HCT116 (cell line): ENCODE data around the gene C14orf132. TPM values are rescaled to one million over a fixed set of nuclear protein-coding genes. Genes with fewer than 3 reads are reported as not detected.

Experiments
- ATAC-seq: fragments of 200-7000 bp; cut with Tn5 transposase; 2 replicates; pipeline ENCODE4 v1.9.1; 2020; ENCODE audit warnings: mild to moderate bottlenecking, moderate library complexity
- BruUV-seq: library from RNA; stranded (reverse); fragments of 400-500 nt; replicated peaks from 2 replicates; lab custom pipeline; 2021; lab: Mats Ljungman, UMichigan
- CTCF ChIA-PET: fragments of 300-600 bp; sonication (Branson Sonifier 250); formaldehyde crosslinking; loops from one replicate; lab custom pipeline; 2021; ENCODE audit warnings: antibody characterized with exemption; lab: Charles Lee
- POLR2A ChIA-PET: fragments of 300-600, 350-600 bp; sonication (Branson Sonifier 250); formaldehyde crosslinking; loops from one replicate; lab custom pipeline; 2021; ENCODE audit warnings: antibody characterized with exemption; lab: Charles Lee
- RAD21 ChIA-PET, 2 experiments: fragments of 300-600 bp; sonication (Branson Sonifier 250); formaldehyde crosslinking; loops; one replicate each; lab custom pipeline; 2023; ENCODE audit warnings: low total read pairs in 2 of 2; ENCODE audit not compliant: uncharacterized antibody in 2 of 2, unreplicated experiment in 2 of 2, low non-redundant PET in 1 of 2; lab: Charles Lee
- DNase-seq: peaks from one replicate; pipeline ENCODE4 v3.0.0-alpha.2; 2010; ENCODE audit warnings: low read depth, low spot score
- H2AFZ ChIP-seq: fragments of 200-600 bp; shearing (Covaris generic), sonication (generic); 2 replicates; pipeline ENCODE4 v1.6.1; 2017; ENCODE audit warnings: low read depth, mixed run types, mixed read lengths, antibody characterized with exemption, low read length; ENCODE audit not compliant: poor library complexity, severe bottlenecking
- H3K27ac ChIP-seq: 2 replicates; pipeline ENCODE4 v1.5.1; 2012; ENCODE audit warnings: low read depth, low read length
- H3K27me3 ChIP-seq: fragments of 200-600 bp; sonication (generic); 2 replicates; pipeline ENCODE4 v1.6.1; 2016; ENCODE audit warnings: mixed run types, low read length, mixed read lengths; ENCODE audit not compliant: insufficient read depth
- H3K36me3 ChIP-seq, 2 experiments: fragments of 200-500 bp in 1 of 2; fragments of 200-600 bp in 1 of 2; sonication (Bioruptor generic) in 1 of 2; sonication (generic) in 1 of 2; 2 replicates each; pipeline versions ENCODE4 v1.5.1 to v1.6.1; 2014 to 2016; ENCODE audit warnings: low read length in 2 of 2, inconsistent platforms in 1 of 2, mixed read lengths in 1 of 2, mixed run types in 1 of 2; ENCODE audit not compliant: insufficient read depth in 2 of 2, control insufficient read depth in 1 of 2
- H3K4me1 ChIP-seq, 2 experiments: fragments of 200-600 bp in 1 of 2; sonication (generic) in 1 of 2; 2 replicates each; pipeline versions ENCODE4 v1.5.1 to v1.6.1; 2012 to 2017; ENCODE audit warnings: low read length in 2 of 2, inconsistent platforms in 1 of 2, mild to moderate bottlenecking in 1 of 2, mixed read lengths in 1 of 2, mixed run types in 1 of 2, moderate library complexity in 1 of 2; ENCODE audit not compliant: insufficient read depth in 2 of 2, control insufficient read depth in 1 of 2
- H3K4me2 ChIP-seq: fragments of 200-600 bp; sonication (generic); 2 replicates; pipeline ENCODE4 v1.6.1; 2017; ENCODE audit warnings: mixed run types, low read length, mixed read lengths
- H3K4me3 ChIP-seq, 2 experiments: fragments of 200-600 bp in 1 of 2; sonication (generic) in 1 of 2; replicated peaks in 1 of 2; 2 replicates each; pipeline ENCODE4 v1.5.1; 2011 to 2016; ENCODE audit warnings: low read length in 2 of 2, control low read depth in 1 of 2, low read depth in 1 of 2, mild to moderate bottlenecking in 1 of 2, mixed read lengths in 1 of 2, mixed run types in 1 of 2
- H3K79me2 ChIP-seq: fragments of 200-600 bp; sonication (generic); 2 replicates; pipeline ENCODE4 v1.6.1; 2017; ENCODE audit warnings: mild to moderate bottlenecking, mixed run types, low read length, moderate library complexity, mixed read lengths; ENCODE audit not compliant: insufficient read depth
- H3K9ac ChIP-seq: fragments of 200-600 bp; sonication (generic); 2 replicates; pipeline ENCODE4 v1.6.1; 2016; ENCODE audit warnings: low read length, mixed read lengths
- H3K9me2 ChIP-seq: fragments of 200-600 bp; sonication (generic), shearing (Covaris generic); 2 replicates; pipeline ENCODE4 v1.6.1; 2017; ENCODE audit warnings: mixed run types, mild to moderate bottlenecking, moderate library complexity; ENCODE audit not compliant: insufficient read depth
- H3K9me3 ChIP-seq, 2 experiments: fragments of 200-500 bp in 1 of 2; fragments of 200-600 bp in 1 of 2; sonication (Bioruptor generic) in 1 of 2; sonication (generic) in 1 of 2; 2 replicates each; pipeline ENCODE4 v1.6.1; 2014 to 2017; ENCODE audit warnings: low read length in 2 of 2, mixed read lengths in 2 of 2, inconsistent platforms in 1 of 2, low read depth in 1 of 2, mild to moderate bottlenecking in 1 of 2, mixed run types in 1 of 2, moderate library complexity in 1 of 2; ENCODE audit not compliant: control insufficient read depth in 1 of 2, insufficient read depth in 1 of 2
- H4K20me1 ChIP-seq: fragments of 200-600 bp; sonication (generic), shearing (Covaris generic); 2 replicates; pipeline ENCODE4 v1.6.1; 2017; ENCODE audit warnings: mixed run types, mild to moderate bottlenecking, moderate library complexity; ENCODE audit not compliant: insufficient read depth
- CBX3 ChIP-seq: IDR thresholded peaks from 2 replicates; pipeline ENCODE4 v1.6.1; 2012; ENCODE audit warnings: low read depth
- CEBPB ChIP-seq: IDR thresholded peaks from 2 replicates; pipeline ENCODE4 v1.6.1; 2012; ENCODE audit warnings: low read depth
- EGR1 ChIP-seq: IDR thresholded peaks from 2 replicates; pipeline ENCODE4 v1.6.1; 2012; ENCODE audit warnings: low read depth
- ELF1 ChIP-seq: IDR thresholded peaks from 2 replicates; pipeline ENCODE4 v1.6.1; 2012; ENCODE audit warnings: low read depth, borderline replicate concordance
- EZH2phosphoT487 ChIP-seq: fragments of 200-600 bp; IDR thresholded peaks from 2 replicates; pipeline ENCODE4 v1.6.1; 2018; ENCODE audit warnings: antibody characterized with exemption, borderline replicate concordance
- FOSL1 ChIP-seq: IDR thresholded peaks from 2 replicates; pipeline ENCODE4 v1.6.1; 2012; ENCODE audit warnings: low read depth
- JUND ChIP-seq: IDR thresholded peaks from 2 replicates; pipeline ENCODE4 v1.6.1; 2012
- POLR2A ChIP-seq: IDR thresholded peaks from 2 replicates; pipeline ENCODE4 v1.7.0; 2011; ENCODE audit warnings: borderline replicate concordance; ENCODE audit not compliant: insufficient read depth, insufficient read length; ENCODE audit errors: extremely low read depth
- POLR2AphosphoS5 ChIP-seq: IDR thresholded peaks from 2 replicates; pipeline ENCODE4 v1.6.1; 2011; ENCODE audit warnings: mild to moderate bottlenecking, low read depth, low read length, moderate library complexity
- SIN3A ChIP-seq: IDR thresholded peaks from 2 replicates; pipeline ENCODE4 v1.6.1; 2012; ENCODE audit warnings: low read depth
- SP1 ChIP-seq: IDR thresholded peaks from 2 replicates; pipeline ENCODE4 v1.6.1; 2012; ENCODE audit warnings: low read depth
- TCF7L2 ChIP-seq: IDR thresholded peaks from 2 replicates; pipeline ENCODE4 v1.7.0; 2011; ENCODE audit warnings: borderline replicate concordance, inconsistent platforms; ENCODE audit not compliant: insufficient read depth, insufficient read length; ENCODE audit errors: extremely low read depth
- YY1 ChIP-seq: IDR thresholded peaks from 2 replicates; pipeline ENCODE4 v1.6.1; 2011; ENCODE audit warnings: low read length, low read depth, moderate library complexity, mild to moderate bottlenecking; ENCODE audit not compliant: insufficient replicate concordance; ENCODE audit errors: extremely low read depth
- ZFX ChIP-seq: fragments of 450-650 bp; IDR thresholded peaks from 2 replicates; pipeline ENCODE4 v1.6.1; 2017
- ZNF274 ChIP-seq: fragments of 200-500 bp; sonication (Bioruptor generic); IDR thresholded peaks from 2 replicates; pipeline ENCODE4 v1.6.1; 2014; ENCODE audit warnings: mild to moderate bottlenecking, low read depth, low read length, inconsistent platforms
- intact Hi-C: fragments of 100-400 bp; cut with micrococcal nuclease; formaldehyde crosslinking; loops from 2 replicates; pipeline ENCODE4 v1.10.0; 2022
- total RNA-seq: library from RNA; stranded (reverse); gene quantifications from one replicate; pipeline ENCODE4 v1.2.1, GENCODE V29; 2021; ENCODE audit not compliant: unreplicated experiment
- TF ChIP-seq, protein P1 (sequence below): IDR thresholded peaks from 2 replicates; pipeline ENCODE4 v1.6.1; 2012
- TF ChIP-seq, protein P2 (sequence below): IDR thresholded peaks from 2 replicates; pipeline ENCODE4 v1.6.1; 2011; ENCODE audit warnings: mild to moderate bottlenecking, low read length, moderate library complexity; ENCODE audit not compliant: insufficient replicate concordance; ENCODE audit errors: extremely low read depth
- TF ChIP-seq, protein P3 (sequence below): IDR thresholded peaks from 2 replicates; pipeline ENCODE4 v1.6.1; 2012

Gene C14orf132
- total RNA-seq, 1 experiment from 2014 or later = 3.4 TPM

DNA sequence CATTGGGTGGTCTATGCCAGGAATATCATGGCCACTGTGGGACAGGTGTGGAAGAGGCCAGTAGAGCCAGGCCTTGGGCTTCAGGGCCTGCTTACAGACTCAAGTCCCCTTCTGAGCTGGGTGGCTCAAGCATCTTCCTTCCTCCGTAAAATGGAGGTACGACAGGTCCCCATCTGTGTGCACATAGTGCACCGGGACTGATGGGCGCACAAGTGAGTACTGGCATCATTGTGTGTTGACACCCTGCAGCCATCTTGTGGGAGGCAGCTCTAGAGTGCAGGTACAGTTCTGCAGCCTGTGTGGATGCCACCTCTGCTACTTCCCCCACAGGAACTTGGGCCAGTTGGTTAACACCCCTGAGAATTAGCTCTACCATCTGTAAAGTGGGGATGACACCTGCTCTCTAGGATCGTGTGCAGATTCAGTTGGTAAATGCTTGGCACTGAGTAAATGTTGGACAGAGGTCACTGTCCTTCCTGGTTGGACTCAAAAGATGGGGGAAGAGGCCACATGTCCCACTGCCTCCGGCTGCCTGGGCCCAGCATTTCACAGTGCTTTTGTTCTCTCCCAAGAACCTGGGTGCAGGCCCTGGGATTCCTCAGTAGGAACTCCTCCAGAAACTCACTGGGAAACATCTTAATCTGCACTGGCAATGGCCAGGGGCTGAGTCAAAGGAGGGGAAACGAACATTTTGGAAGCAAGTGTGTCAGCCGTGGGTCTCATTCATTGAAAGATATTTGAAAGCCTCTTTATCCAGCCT is 70.6 kb downstream of the C14orf132 start:
- no peak for TF ChIP-seq TCF7L2
- TF ChIP-seq FOSL1 = no peak
- no peaks in the 10 kb centered on the region for H3K36me3 ChIP-seq
- no peak overlapping the region for H2AFZ ChIP-seq
- H3K9me3 ChIP-seq = no peaks in the 10 kb centered on the region
- H3K27ac ChIP-seq = no peak overlapping the region
- no TSS peak for BruUV-seq
- H3K27me3 ChIP-seq = peaks cover 12% of the 10 kb centered on the region; the same call in 1 of the 2 replicates
- H3K79me2 ChIP-seq = no peaks in the 10 kb centered on the region
- H4K20me1 ChIP-seq = no peaks in the 10 kb centered on the region
- intact Hi-C loops = no loop called here
- CTCF ChIA-PET = no interaction called here
- no peak overlapping the region for H3K9ac ChIP-seq
- no peaks in the 10 kb centered on the region for H3K4me1 ChIP-seq
- DNase-seq = no peak
- H3K4me2 ChIP-seq = no peak overlapping the region
- no peaks in the 10 kb centered on the region for H3K9me2 ChIP-seq
- POLR2A ChIA-PET = no interaction called here
- RAD21 ChIA-PET = no interaction called here
- ATAC-seq = no peak
- H3K4me3 ChIP-seq = no peak overlapping the region

DNA sequence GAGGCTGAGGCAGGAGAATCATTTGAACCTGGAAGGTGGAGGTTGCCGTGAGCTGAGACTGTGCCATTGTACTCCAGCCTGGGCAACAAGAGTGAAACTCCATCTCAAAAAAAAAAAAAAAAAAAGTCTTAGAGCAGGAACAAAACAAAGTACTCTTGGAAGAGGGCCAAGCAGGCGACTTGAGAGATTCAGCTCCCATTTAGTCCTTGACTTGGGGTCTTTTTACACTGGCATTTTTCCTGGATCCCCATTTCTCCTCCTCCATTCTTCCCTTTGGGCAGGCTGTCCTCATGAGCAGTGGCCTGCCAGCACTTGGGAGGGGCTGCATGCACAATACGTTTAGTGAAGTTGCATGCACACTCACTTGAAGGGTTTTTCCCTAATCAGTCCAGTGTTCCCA is 72.9 kb downstream of the C14orf132 start:
- DNase-seq (no peak), ATAC-seq (no peak)
- H2AFZ ChIP-seq = no peak overlapping the region
- intact Hi-C loops = no loop called here
- BruUV-seq = no TSS peak
- H3K4me1 ChIP-seq = no peaks in the 10 kb centered on the region
- no peak overlapping the region for H3K4me3 ChIP-seq
- ChIA-PET RAD21 (interaction anchor here in 1 of 2 experiments (0.7 kb wide), 1 partner anchor 162 kb away, joined by 3 read pairs; no protein-coding TSS in a partner anchor), POLR2A (no interaction called here), CTCF (no interaction called here)
- H3K36me3 ChIP-seq = no peaks in the 10 kb centered on the region
- H3K9me2 ChIP-seq = no peaks in the 10 kb centered on the region
- no peak overlapping the region for H3K4me2 ChIP-seq
- no peak overlapping the region for H3K9ac ChIP-seq
- H3K9me3 ChIP-seq = no peaks in the 10 kb centered on the region
- H4K20me1 ChIP-seq = no peaks in the 10 kb centered on the region
- no peak overlapping the region for H3K27ac ChIP-seq
- H3K79me2 ChIP-seq = no peaks in the 10 kb centered on the region
- peaks cover 12% of the 10 kb centered on the region; the same call in 1 of the 2 replicates for H3K27me3 ChIP-seq
- TF ChIP-seq POLR2AphosphoS5 (no peak), SP1 (no peak), EZH2phosphoT487 (no peak), POLR2A (no peak), ZNF274 (no peak), EGR1 (no peak), JUND (no peak), CBX3 (no peak), ZFX (no peak), FOSL1 (no peak), SIN3A (no peak), ELF1 (no peak), CEBPB (no peak), TCF7L2 (no peak), YY1 (no peak)
- TF ChIP-seq, protein P1, sequence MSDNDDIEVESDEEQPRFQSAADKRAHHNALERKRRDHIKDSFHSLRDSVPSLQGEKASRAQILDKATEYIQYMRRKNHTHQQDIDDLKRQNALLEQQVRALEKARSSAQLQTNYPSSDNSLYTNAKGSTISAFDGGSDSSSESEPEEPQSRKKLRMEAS = no peak
- TF ChIP-seq, protein P2, sequence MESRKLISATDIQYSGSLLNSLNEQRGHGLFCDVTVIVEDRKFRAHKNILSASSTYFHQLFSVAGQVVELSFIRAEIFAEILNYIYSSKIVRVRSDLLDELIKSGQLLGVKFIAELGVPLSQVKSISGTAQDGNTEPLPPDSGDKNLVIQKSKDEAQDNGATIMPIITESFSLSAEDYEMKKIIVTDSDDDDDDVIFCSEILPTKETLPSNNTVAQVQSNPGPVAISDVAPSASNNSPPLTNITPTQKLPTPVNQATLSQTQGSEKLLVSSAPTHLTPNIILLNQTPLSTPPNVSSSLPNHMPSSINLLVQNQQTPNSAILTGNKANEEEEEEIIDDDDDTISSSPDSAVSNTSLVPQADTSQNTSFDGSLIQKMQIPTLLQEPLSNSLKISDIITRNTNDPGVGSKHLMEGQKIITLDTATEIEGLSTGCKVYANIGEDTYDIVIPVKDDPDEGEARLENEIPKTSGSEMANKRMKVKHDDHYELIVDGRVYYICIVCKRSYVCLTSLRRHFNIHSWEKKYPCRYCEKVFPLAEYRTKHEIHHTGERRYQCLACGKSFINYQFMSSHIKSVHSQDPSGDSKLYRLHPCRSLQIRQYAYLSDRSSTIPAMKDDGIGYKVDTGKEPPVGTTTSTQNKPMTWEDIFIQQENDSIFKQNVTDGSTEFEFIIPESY = no peak
- TF ChIP-seq, protein P3, sequence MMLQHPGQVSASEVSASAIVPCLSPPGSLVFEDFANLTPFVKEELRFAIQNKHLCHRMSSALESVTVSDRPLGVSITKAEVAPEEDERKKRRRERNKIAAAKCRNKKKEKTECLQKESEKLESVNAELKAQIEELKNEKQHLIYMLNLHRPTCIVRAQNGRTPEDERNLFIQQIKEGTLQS = no peak
